Kidney (tissue), 14 donors: Measurements from ENCODE around the gene PSMB9. TPM values are rescaled to one million over a fixed set of nuclear protein-coding genes. Genes with fewer than 3 reads are reported as not detected.

Source experiments
- DNase-seq, 5 donors: peaks; one replicate each; pipeline ENCODE4 v3.0.0-alpha.2; 2013 to 2020
- FAIRE-seq: peaks from 2 replicates; lab custom pipeline; 2012; peaks lifted over from hg19 to GRCh38; lab: Jason Lieb, UNC
- H3K27ac ChIP-seq, 2 donors: one replicate each; pipeline ENCODE4 v1.7.0; 2013; ENCODE audit warnings: low read depth in 2 of 2, low read length in 2 of 2, inconsistent platforms in 1 of 2
- H3K27me3 ChIP-seq: one replicate; pipeline ENCODE4 v1.7.1; 2013; ENCODE audit warnings: low read length, inconsistent platforms; ENCODE audit not compliant: control insufficient read depth, insufficient read depth
- H3K36me3 ChIP-seq, 3 donors: one replicate each; pipeline versions ENCODE4 v1.7.0 to v1.7.1; 2013; ENCODE audit warnings: low read length in 3 of 3, control low read depth in 1 of 3, inconsistent platforms in 1 of 3; ENCODE audit not compliant: insufficient read depth in 3 of 3, control insufficient read depth in 2 of 3
- H3K4me1 ChIP-seq, 3 donors: one replicate each; pipeline versions ENCODE4 v1.7.0 to v1.7.1; 2013; ENCODE audit warnings: low read length in 3 of 3, inconsistent platforms in 1 of 3, low read depth in 1 of 3; ENCODE audit not compliant: control insufficient read depth in 2 of 3, insufficient read depth in 2 of 3
- H3K4me3 ChIP-seq, 3 donors: one replicate each; pipeline versions ENCODE4 v1.7.0 to v1.8.1; 2013; ENCODE audit warnings: low read length in 3 of 3, control low read depth in 1 of 3, inconsistent platforms in 1 of 3
- H3K9ac ChIP-seq, 3 donors: one replicate each; pipeline versions ENCODE4 v1.7.0 to v1.7.1; 2013; ENCODE audit warnings: low read length in 3 of 3, control low read depth in 1 of 3, inconsistent platforms in 1 of 3
- H3K9me3 ChIP-seq, 3 donors: one replicate each; pipeline versions ENCODE4 v1.7.0 to v1.7.1; 2013; ENCODE audit warnings: low read length in 3 of 3, control low read depth in 1 of 3, inconsistent platforms in 1 of 3; ENCODE audit not compliant: control insufficient read depth in 2 of 3, insufficient read depth in 1 of 3
- intact Hi-C: fragments of 100-400 bp; cut with DNase I; formaldehyde crosslinking; loops from one replicate; pipeline ENCODE4 v1.11.1; 2022
- polyA plus RNA-seq: library from polyadenylated mRNA; stranded (reverse); fragments of 350-450 nt; fragmentation: Illumina TruSeq; extraction: RNeasy Lipid Tissue Mini Kit (QIAGEN cat#74804); gene quantifications from one replicate; pipeline ENCODE4 v1.2.3, GENCODE V29; 2014; ENCODE audit warnings: low read depth, low replicate concordance; ENCODE audit not compliant: insufficient read depth
- total RNA-seq: library from RNA; stranded (reverse); fragmentation: NEBNext Ultra II Directional; extraction: Animal tissue kit (Norgen Biotek cat#: 25700); gene quantifications from one replicate; pipeline ENCODE4 v1.2.1, GENCODE V29; 2021
- TF ChIP-seq, protein P1 (sequence below): IDR thresholded peaks from 3 replicates; pipeline ENCODE4 v1.5.1; 2012; ENCODE audit warnings: mild to moderate bottlenecking, moderate library complexity, borderline replicate concordance; ENCODE audit not compliant: insufficient read depth; ENCODE audit errors: extremely low read depth
- donor health status: control.
- donor health status: control.
- donor health status: control.
- donor health status: control.
- donor health status: control.
- donor health status: DM: yes; HTN: yes; CAD: no.
- donor health status: Normal renal cell carcinoma (clear cell type).

The PSMB9 gene
- total and polyA plus RNA-seq, 2 donors from 2014 or later = 52.8 to 56.6 TPM

DNA sequence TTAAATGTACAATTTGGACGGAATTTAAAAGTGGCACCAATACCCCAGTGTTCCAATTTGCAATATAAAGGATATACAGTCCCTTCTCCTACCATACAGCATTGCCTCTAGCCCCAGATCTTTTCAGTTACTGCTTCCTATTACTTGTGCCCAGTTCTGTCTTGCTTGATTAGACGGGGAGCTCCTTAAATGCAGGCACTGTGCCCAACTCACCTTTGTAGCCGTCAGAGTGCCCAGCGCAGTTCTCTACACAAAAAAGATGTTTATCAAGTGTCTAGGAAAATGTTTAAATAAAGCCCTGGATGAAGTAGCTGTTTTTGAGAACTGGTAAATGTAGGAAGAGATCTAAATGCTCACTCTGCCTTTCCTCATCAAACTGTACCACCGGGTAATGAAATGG lies 23.1 kb upstream of the PSMB9 start:
- intact Hi-C loops = no loop called here
- H3K9ac ChIP-seq = no peak overlapping the region
- DNase-seq (no peak), FAIRE-seq (no peak)
- no peaks in the 10 kb centered on the region for H3K4me1 ChIP-seq
- TF ChIP-seq, protein P1, sequence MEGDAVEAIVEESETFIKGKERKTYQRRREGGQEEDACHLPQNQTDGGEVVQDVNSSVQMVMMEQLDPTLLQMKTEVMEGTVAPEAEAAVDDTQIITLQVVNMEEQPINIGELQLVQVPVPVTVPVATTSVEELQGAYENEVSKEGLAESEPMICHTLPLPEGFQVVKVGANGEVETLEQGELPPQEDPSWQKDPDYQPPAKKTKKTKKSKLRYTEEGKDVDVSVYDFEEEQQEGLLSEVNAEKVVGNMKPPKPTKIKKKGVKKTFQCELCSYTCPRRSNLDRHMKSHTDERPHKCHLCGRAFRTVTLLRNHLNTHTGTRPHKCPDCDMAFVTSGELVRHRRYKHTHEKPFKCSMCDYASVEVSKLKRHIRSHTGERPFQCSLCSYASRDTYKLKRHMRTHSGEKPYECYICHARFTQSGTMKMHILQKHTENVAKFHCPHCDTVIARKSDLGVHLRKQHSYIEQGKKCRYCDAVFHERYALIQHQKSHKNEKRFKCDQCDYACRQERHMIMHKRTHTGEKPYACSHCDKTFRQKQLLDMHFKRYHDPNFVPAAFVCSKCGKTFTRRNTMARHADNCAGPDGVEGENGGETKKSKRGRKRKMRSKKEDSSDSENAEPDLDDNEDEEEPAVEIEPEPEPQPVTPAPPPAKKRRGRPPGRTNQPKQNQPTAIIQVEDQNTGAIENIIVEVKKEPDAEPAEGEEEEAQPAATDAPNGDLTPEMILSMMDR = no peak
- H3K27ac ChIP-seq = no peak overlapping the region
- H3K9me3 ChIP-seq = no peaks in the 10 kb centered on the region
- H3K27me3 ChIP-seq = no peaks in the 10 kb centered on the region
- H3K36me3 ChIP-seq = peaks cover 0 to 8% (median 4%) of the 10 kb centered on the region in 3 donors
- H3K4me3 ChIP-seq = no peak overlapping the region

- Histone ChIP-seq H3K4me3 (no peak overlapping the region), H3K9ac (no peak overlapping the region), H3K27ac (no peak overlapping the region), H3K27me3 (no peaks in the 10 kb centered on the region), H3K4me1 (peaks cover 0 to under 1% (median 0%) of the 10 kb centered on the region in 3 donors), H3K9me3 (no peaks in the 10 kb centered on the region), H3K36me3 (peaks cover 0 to 10% (median 4%) of the 10 kb centered on the region in 3 donors)
- intact Hi-C loops = no loop called here
- no peak for FAIRE-seq
- no peak for DNase-seq
- TF ChIP-seq, protein P1 = no peak
These were observed 21.5 kb upstream of the PSMB9 start for GRCh38 chr6:32832535-32832934.

GRCh38 chr6:32833664-32834063 lies 20.3 kb upstream of the PSMB9 start:
- no peak overlapping the region for H3K9ac ChIP-seq
- H3K27ac ChIP-seq = no peak overlapping the region
- peaks cover 0 to 10% (median 4%) of the 10 kb centered on the region in 3 donors for H3K36me3 ChIP-seq
- no peaks in the 10 kb centered on the region for H3K9me3 ChIP-seq
- TF ChIP-seq, protein P1 = no peak
- DNase-seq = no peak
- no peak for FAIRE-seq
- H3K27me3 ChIP-seq = no peaks in the 10 kb centered on the region
- H3K4me1 ChIP-seq = peaks cover 0 to 5% (median 0%) of the 10 kb centered on the region in 3 donors
- no peak overlapping the region for H3K4me3 ChIP-seq
- intact Hi-C loops = no loop called here
